Measurements from ENCODE around the gene DDIT4L. TPM values are rescaled to one million over a fixed set of nuclear protein-coding genes. Genes with fewer than 3 reads are reported as not detected.

DDIT4L gene
- total and polyA plus RNA-seq, 3 donors from 2014 or later = 1.5 to 5.5 (median 1.8) TPM

DNA sequence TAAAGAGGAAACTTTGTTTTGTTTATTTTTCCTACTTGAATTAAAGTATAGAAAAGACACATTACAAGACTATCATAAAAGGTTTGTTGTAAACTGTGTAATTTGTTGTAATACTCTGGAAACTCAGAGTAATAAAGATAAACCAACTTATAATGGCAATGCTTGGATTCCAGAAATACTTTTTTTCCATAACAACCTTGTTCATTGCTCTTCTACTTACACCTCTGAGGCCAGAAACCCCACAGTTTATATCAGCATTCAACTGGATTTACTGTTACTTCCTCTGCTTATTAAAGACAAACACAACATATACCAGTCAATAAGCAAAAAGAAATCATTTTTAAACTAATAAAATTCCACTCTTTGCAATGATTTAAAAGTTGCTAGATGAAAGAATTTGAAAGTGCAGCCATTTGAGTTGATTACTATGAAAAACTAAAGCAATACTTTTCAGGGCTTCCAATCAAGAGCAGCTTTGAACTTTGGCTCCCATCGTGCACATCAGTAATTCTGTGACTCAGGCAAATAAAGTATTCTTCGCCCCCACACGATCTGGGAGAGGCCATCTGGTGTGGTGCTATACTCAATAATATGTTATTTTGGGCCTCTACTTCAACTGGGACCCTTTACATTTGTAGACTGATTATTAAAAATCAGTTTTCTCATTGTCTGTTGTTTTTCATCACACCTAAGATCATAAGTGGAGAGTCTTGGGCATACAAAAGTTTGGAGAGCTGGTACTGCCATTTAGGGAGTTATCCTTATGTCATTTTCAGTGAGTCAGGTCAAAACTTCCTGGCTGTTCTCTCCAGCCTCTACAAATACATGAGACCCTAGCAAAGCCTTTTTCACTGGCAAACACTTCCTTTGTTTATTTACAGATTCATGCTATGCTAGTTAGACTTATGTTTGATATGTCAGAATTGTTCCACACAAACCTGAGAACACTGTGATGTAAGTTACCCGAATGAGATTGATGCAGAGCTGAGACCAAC lies 20.5 kb downstream of the DDIT4L start:
- intact Hi-C loops (cut with DNase I; ENCODE audit: low total_unique reads) = no loop called here
- DNase-seq = no peak
- TF ChIP-seq, protein P1, sequence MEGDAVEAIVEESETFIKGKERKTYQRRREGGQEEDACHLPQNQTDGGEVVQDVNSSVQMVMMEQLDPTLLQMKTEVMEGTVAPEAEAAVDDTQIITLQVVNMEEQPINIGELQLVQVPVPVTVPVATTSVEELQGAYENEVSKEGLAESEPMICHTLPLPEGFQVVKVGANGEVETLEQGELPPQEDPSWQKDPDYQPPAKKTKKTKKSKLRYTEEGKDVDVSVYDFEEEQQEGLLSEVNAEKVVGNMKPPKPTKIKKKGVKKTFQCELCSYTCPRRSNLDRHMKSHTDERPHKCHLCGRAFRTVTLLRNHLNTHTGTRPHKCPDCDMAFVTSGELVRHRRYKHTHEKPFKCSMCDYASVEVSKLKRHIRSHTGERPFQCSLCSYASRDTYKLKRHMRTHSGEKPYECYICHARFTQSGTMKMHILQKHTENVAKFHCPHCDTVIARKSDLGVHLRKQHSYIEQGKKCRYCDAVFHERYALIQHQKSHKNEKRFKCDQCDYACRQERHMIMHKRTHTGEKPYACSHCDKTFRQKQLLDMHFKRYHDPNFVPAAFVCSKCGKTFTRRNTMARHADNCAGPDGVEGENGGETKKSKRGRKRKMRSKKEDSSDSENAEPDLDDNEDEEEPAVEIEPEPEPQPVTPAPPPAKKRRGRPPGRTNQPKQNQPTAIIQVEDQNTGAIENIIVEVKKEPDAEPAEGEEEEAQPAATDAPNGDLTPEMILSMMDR (IDR thresholded peaks at IDR 0.05) = no peak
- no peak for TF ChIP-seq POLR2A (IDR thresholded peaks at IDR 0.05)
- H3K4me3 ChIP-seq = no peak overlapping the region
- no peaks in the 10 kb centered on the region for H3K27me3 ChIP-seq
- no peaks in the 10 kb centered on the region for H3K9me3 ChIP-seq
- no peaks in the 10 kb centered on the region for H3K4me1 ChIP-seq
- no peak overlapping the region for H3K27ac ChIP-seq
- no peaks in the 10 kb centered on the region for H3K36me3 ChIP-seq (ENCODE audit: low read depth, missing control alignments)
- 71% methylated on average over 4 of the region's 4 CpGs for WGBS, 2 donors

DNA sequence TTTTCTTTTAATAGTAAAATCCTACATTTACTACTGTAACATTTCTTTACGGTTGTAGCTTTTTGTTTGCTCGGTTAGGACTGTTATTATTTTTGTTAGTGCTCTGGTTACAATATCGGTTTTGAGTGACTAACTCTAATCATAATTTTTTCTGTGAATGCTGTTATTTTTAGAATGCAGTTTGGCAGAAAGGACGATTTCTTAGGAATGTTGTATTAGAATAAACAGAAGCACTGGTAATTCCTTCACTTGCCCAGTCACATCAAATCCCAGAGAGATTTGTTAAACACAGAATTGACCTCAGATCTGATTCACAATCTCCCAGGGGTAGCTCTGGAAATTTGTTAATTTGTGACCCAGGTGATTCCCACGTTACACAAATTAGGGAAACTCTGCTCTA lies 21.7 kb downstream of the DDIT4L start:
- no peak overlapping the region for H3K27ac ChIP-seq
- WGBS, 2 donors = 42 to 47% methylated on average over 5 of the region's 5 CpGs

DNA sequence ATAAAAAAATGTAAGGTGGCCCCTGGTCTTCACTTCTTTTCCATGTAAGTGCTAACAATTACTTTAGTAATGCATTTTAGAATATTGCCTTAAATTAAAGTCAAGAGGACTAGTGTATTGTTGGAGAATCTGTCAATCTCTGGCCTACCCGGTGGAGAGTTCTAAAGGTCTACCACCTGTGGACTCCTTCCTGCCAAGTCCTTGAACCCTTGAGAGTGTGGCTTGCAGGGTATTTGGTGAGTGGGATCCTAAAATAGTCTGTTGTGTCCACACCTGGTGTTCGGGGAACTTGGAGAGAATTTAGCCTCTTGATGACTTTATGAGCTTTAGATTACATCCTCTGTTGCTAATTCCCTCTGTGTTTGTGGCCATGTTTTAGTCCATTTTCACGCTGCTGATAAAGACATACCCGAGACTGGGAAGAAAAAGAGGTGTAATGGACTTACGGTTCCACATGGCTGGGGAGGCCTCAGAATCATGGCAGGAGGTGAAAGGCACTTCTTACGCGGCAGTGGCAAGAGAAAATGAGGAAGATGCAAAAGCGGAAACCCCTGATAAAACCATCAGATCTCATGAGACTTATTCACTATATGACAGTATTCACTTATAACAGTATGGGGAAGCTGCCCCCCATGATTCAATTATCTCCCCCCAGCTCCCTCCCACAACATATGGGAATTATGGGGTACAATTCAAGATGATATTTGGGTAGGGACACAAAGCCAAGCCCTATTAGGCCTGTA lies 23.8 kb downstream of the DDIT4L start:
- WGBS, 2 donors = 88 to 91% methylated on average over 8 of the region's 8 CpGs
- intact Hi-C loops (cut with DNase I; ENCODE audit: low total_unique reads) = no loop called here
- no peak for TF ChIP-seq POLR2A (IDR thresholded peaks at IDR 0.05)
- TF ChIP-seq, protein P1 (IDR thresholded peaks at IDR 0.05) = no peak
- H3K4me3 ChIP-seq = no peak overlapping the region
- no peak for DNase-seq
- H3K9me3 ChIP-seq = no peaks in the 10 kb centered on the region
- no peaks in the 10 kb centered on the region for H3K36me3 ChIP-seq (ENCODE audit: low read depth, missing control alignments)
- H3K4me1 ChIP-seq = no peaks in the 10 kb centered on the region
- H3K27ac ChIP-seq = no peak overlapping the region
- H3K27me3 ChIP-seq = no peaks in the 10 kb centered on the region

More for the DNA sequence above, 21.7 kb downstream of the DDIT4L start:
- TF ChIP-seq POLR2A (IDR thresholded peaks at IDR 0.05) = no peak
- TF ChIP-seq, protein P1 (IDR thresholded peaks at IDR 0.05) = no peak
- DNase-seq = no peak
- Histone ChIP-seq H3K4me1 (no peaks in the 10 kb centered on the region), H3K9me3 (no peaks in the 10 kb centered on the region), H3K36me3 (ENCODE audit: low read depth, missing control alignments) (no peaks in the 10 kb centered on the region), H3K27me3 (no peaks in the 10 kb centered on the region), H3K4me3 (no peak overlapping the region)
- intact Hi-C loops (cut with DNase I; ENCODE audit: low total_unique reads) = no loop called here

DNA sequence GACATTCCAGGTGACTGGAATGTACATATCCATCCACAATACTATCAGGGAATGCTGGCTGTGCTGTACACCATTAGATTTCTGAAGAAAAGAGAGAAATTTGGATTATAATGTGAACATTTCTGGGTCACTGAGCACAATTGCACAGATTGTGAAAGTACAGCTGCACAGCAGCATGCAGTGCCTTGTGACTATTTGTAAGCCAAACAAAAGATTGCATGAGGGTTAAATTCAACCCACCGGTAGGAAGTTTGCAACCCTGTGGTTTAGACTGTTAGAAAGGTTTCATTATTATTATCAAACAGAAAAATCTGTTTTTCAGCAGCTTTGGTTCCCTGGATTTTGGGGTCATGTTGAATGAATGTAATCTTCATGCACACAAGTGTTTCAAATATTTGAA lies 24.5 kb downstream of the DDIT4L start:
- TF ChIP-seq POLR2A (IDR thresholded peaks at IDR 0.05) = no peak
- TF ChIP-seq, protein P1 (IDR thresholded peaks at IDR 0.05) = no peak
- WGBS, 2 donors = 73 to 93% methylated on average over 1 of the region's 1 CpG

More for the DNA sequence above, 24.5 kb downstream of the DDIT4L start:
- intact Hi-C loops (cut with DNase I; ENCODE audit: low total_unique reads) = no loop called here
- no peak for DNase-seq
- Histone ChIP-seq H3K27me3 (no peaks in the 10 kb centered on the region), H3K36me3 (ENCODE audit: low read depth, missing control alignments) (no peaks in the 10 kb centered on the region), H3K27ac (no peak overlapping the region), H3K4me3 (no peak overlapping the region), H3K9me3 (no peaks in the 10 kb centered on the region), H3K4me1 (no peaks in the 10 kb centered on the region)
